CD14-positive monocyte (primary cell): ENCODE measurements around the gene LYSMD3. TPM values are rescaled to one million over a fixed set of nuclear protein-coding genes. Genes with fewer than 3 reads are reported as not detected.

Experiments used
- DNase-seq, 3 donors: peaks; one replicate each; pipeline ENCODE4 v3.0.0-alpha.2; 2011 to 2022
- H2AFZ ChIP-seq: 2 replicates; pipeline ENCODE4 v1.6.0; 2012; ENCODE audit warnings: mild to moderate bottlenecking, low read depth, low read length, inconsistent platforms; ENCODE audit not compliant: insufficient read depth, poor library complexity, severe bottlenecking
- H3K27ac ChIP-seq, 2 donors: 1 replicate in 1 of 2; 2 replicates in 1 of 2; pipeline ENCODE4 v1.5.1; 2012 to 2013; ENCODE audit warnings: low read length in 2 of 2, control low read depth in 1 of 2, inconsistent platforms in 1 of 2, low read depth in 1 of 2, mild to moderate bottlenecking in 1 of 2
- H3K27me3 ChIP-seq, 2 donors: one replicate each; pipeline versions ENCODE4 v1.6.0 to v1.6.1; 2011 to 2013; ENCODE audit warnings: low read length in 2 of 2; ENCODE audit not compliant: control insufficient read depth in 2 of 2, insufficient read depth in 2 of 2
- H3K36me3 ChIP-seq, 2 donors: replicated peaks in 1 of 2; 1 replicate in 1 of 2; 2 replicates in 1 of 2; pipeline versions ENCODE4 v1.5.1 to v1.6.1; 2012 to 2013; ENCODE audit warnings: low read length in 2 of 2, control low read depth in 1 of 2, inconsistent platforms in 1 of 2, mild to moderate bottlenecking in 1 of 2; ENCODE audit not compliant: insufficient read depth in 2 of 2, control insufficient read depth in 1 of 2
- H3K4me1 ChIP-seq, 2 donors: 1 replicate in 1 of 2; 2 replicates in 1 of 2; pipeline versions ENCODE4 v1.5.1 to v1.6.1; 2012 to 2013; ENCODE audit warnings: low read length in 2 of 2, control low read depth in 1 of 2, inconsistent platforms in 1 of 2, mild to moderate bottlenecking in 1 of 2, moderate library complexity in 1 of 2; ENCODE audit not compliant: insufficient read depth in 2 of 2, control insufficient read depth in 1 of 2
- H3K4me2 ChIP-seq: replicated peaks from 2 replicates; pipeline ENCODE3; 2012; ENCODE audit warnings: low read length, moderate library complexity, mild to moderate bottlenecking; ENCODE audit not compliant: poor library complexity, severe bottlenecking; ENCODE audit errors: extremely low read depth
- H3K4me3 ChIP-seq, 3 experiments: fragments of 200-600 bp in 1 of 3; sonication (generic) in 1 of 3; replicated peaks in 1 of 3; 1 replicate in 2 of 3; 2 replicates in 1 of 3; pipeline ENCODE4 v1.5.1; 2011 to 2013; ENCODE audit warnings: low read length in 3 of 3, mild to moderate bottlenecking in 3 of 3, control low read depth in 2 of 3, low read depth in 2 of 3, inconsistent platforms in 1 of 3, moderate library complexity in 1 of 3
- H3K79me2 ChIP-seq: 2 replicates; pipeline ENCODE4 v1.6.0; 2012; ENCODE audit warnings: mild to moderate bottlenecking, control low read depth, inconsistent platforms, low read length, moderate library complexity; ENCODE audit not compliant: insufficient read depth
- H3K9ac ChIP-seq: 2 replicates; pipeline ENCODE4 v1.6.0; 2017; ENCODE audit warnings: low read length, mild to moderate bottlenecking; ENCODE audit not compliant: insufficient read depth, poor library complexity, severe bottlenecking
- H3K9me3 ChIP-seq, 2 donors: replicated peaks in 1 of 2; 1 replicate in 1 of 2; 2 replicates in 1 of 2; pipeline versions ENCODE4 v1.5.1 to v1.6.1; 2012 to 2013; ENCODE audit warnings: low read length in 2 of 2, control low read depth in 1 of 2; ENCODE audit not compliant: control insufficient read depth in 1 of 2, insufficient read depth in 1 of 2
- H4K20me1 ChIP-seq: 2 replicates; pipeline ENCODE4 v1.6.0; 2012; ENCODE audit warnings: mild to moderate bottlenecking, low read length, control low read depth, moderate library complexity; ENCODE audit not compliant: insufficient read depth
- H3K27ac Mint-ChIP-seq, 7 donors: one replicate each; pipeline ENCODE4 v1.8.0; 2020; ENCODE audit warnings: mild to moderate bottlenecking in 7 of 7, mixed read lengths in 7 of 7, moderate library complexity in 6 of 7, inconsistent platforms in 2 of 7
- H3K27me3 Mint-ChIP-seq, 3 donors: one replicate each; pipeline ENCODE4 v1.8.0; 2021 to 2022; ENCODE audit warnings: low read depth in 3 of 3, mild to moderate bottlenecking in 3 of 3, mixed read lengths in 3 of 3, moderate library complexity in 3 of 3, inconsistent platforms in 1 of 3
- H3K36me3 Mint-ChIP-seq, 2 donors: one replicate each; pipeline ENCODE4 v1.8.0; 2020; ENCODE audit warnings: mixed read lengths in 2 of 2, inconsistent platforms in 1 of 2, mild to moderate bottlenecking in 1 of 2
- H3K4me1 Mint-ChIP-seq: one replicate; pipeline ENCODE4 v1.8.0; 2020; ENCODE audit warnings: mild to moderate bottlenecking, mixed read lengths
- H3K4me3 Mint-ChIP-seq, 2 donors: one replicate each; pipeline ENCODE4 v1.8.0; 2020; ENCODE audit warnings: mild to moderate bottlenecking in 2 of 2, mixed read lengths in 2 of 2, moderate library complexity in 1 of 2
- H3K9me3 Mint-ChIP-seq, 7 donors: one replicate each; pipeline ENCODE4 v1.8.0; 2020 to 2022; ENCODE audit warnings: mixed read lengths in 7 of 7, mild to moderate bottlenecking in 6 of 7, moderate library complexity in 6 of 7, inconsistent platforms in 2 of 7
- CTCF ChIP-seq: fragments of 200-600 bp; IDR thresholded peaks from one replicate; pipeline ENCODE4 v1.8.0; 2022; ENCODE audit warnings: antibody characterized with exemption, mild to moderate bottlenecking
- WGBS: methylation state at CpG from one replicate; pipeline ENCODE4 v1.1.5; 2013; ENCODE audit warnings: missing lambda C conversion rate; ENCODE audit not compliant: insufficient coverage; 5-methylcytosine and 5-hydroxymethylcytosine counted together
- intact Hi-C, 2 donors: fragments of 100-400 bp; cut with micrococcal nuclease; formaldehyde crosslinking; loops; one replicate each; pipeline versions ENCODE4 v1.15.0 to v1.15.1; 2023
- polyA plus RNA-seq, 3 donors: library from polyadenylated mRNA; depleted of rRNA in 1 of 3; unstranded in 2 of 3; stranded (reverse) in 1 of 3; fragments of 300-500 nt in 2 of 3; fragments of >200 nt in 1 of 3; fragmentation: Illumina TruSeq in 2 of 3; gene quantifications; 1 replicate in 2 of 3; 2 replicates in 1 of 3; pipeline ENCODE4 v1.2.3, GENCODE V29; 2012 to 2021

Gene LYSMD3
- polyA plus RNA-seq, 3 donors: 6.0 to 12.1 (median 8.4) TPM

GRCh38 chr5:90550963-90551362, 21.6 kb upstream of the LYSMD3 start:
- Mint-ChIP-seq H3K9me3 (peaks cover 0 to 4% (median 3%) of the 10 kb centered on the region in 7 donors), H3K36me3 (no peaks in the 10 kb centered on the region), H3K27me3 (peaks cover 24 to 32% (median 31%) of the 10 kb centered on the region in 3 donors), H3K4me3 (no peak overlapping the region), H3K4me1 (peaks cover 19% of the 10 kb centered on the region), H3K27ac (no peak overlapping the region)
- TF ChIP-seq CTCF: no peak
- H3K36me3 ChIP-seq: no peaks in the 10 kb centered on the region
- DNase-seq: peak in 1 of 3 donors; percentile 7
- H3K4me2 ChIP-seq: no peak overlapping the region
- no peak overlapping the region for H3K9ac ChIP-seq
- intact Hi-C loops: no loop called here
- no peaks in the 10 kb centered on the region for H3K79me2 ChIP-seq
- WGBS: no CpG with 5 or more reads among the region's 3 CpGs
- H4K20me1 ChIP-seq: no peaks in the 10 kb centered on the region
- peaks cover 5 to 7% of the 10 kb centered on the region in 2 donors for H3K4me1 ChIP-seq
- H3K4me3 ChIP-seq: no peak overlapping the region
- H3K27me3 ChIP-seq: peaks cover 38 to 40% of the 10 kb centered on the region in 2 donors
- no peak overlapping the region for H2AFZ ChIP-seq
- no peak overlapping the region for H3K27ac ChIP-seq
- peaks cover 0 to 3% of the 10 kb centered on the region in 2 donors for H3K9me3 ChIP-seq

GRCh38 chr5:90549729-90550275, 20.4 kb upstream of the LYSMD3 start:
- H2AFZ ChIP-seq: no peak overlapping the region
- peak overlapping the region in 1 of 7 donors; percentile 30 for H3K27ac Mint-ChIP-seq

More at GRCh38 chr5:90549729-90550275, 20.4 kb upstream of the LYSMD3 start:
- intact Hi-C loops: no loop called here
- Histone ChIP-seq H3K27me3 (peaks cover 28 to 29% of the 10 kb centered on the region in 2 donors), H3K4me2 (no peak overlapping the region), H3K4me3 (no peak overlapping the region), H3K36me3 (no peaks in the 10 kb centered on the region), H3K9ac (no peak overlapping the region), H3K79me2 (no peaks in the 10 kb centered on the region), H3K4me1 (peaks cover 5 to 7% of the 10 kb centered on the region in 2 donors), H3K9me3 (peaks cover 0 to 3% of the 10 kb centered on the region in 2 donors), H3K27ac (no peak overlapping the region), H4K20me1 (no peaks in the 10 kb centered on the region)
- peaks cover 15 to 21% (median 20%) of the 10 kb centered on the region in 3 donors for H3K27me3 Mint-ChIP-seq
- TF ChIP-seq CTCF: no peak
- peak overlapping the region in 1 of 2 donors; percentile 8 for H3K4me3 Mint-ChIP-seq
- peaks cover 0 to 4% (median 3%) of the 10 kb centered on the region in 7 donors for H3K9me3 Mint-ChIP-seq
- no peak for DNase-seq
- no peaks in the 10 kb centered on the region for H3K36me3 Mint-ChIP-seq
- H3K4me1 Mint-ChIP-seq: peaks cover 19% of the 10 kb centered on the region
- 60% methylated on average over 1 of the region's 2 CpGs for WGBS
